GM23338 (cell line): ENCODE data around the gene ADRA1B. TPM values are rescaled to one million over a fixed set of nuclear protein-coding genes. Genes with fewer than 3 reads are reported as not detected.

Experiments used
- ATAC-seq: fragments of 200-7000 bp; cut with Tn5 transposase; 3 replicates; pipeline ENCODE4 v1.9.1; 2020
- DNase-seq: peaks from one replicate; pipeline ENCODE4 v3.0.0-alpha.2; 2015; ENCODE audit warnings: low spot score
- H2AFZ ChIP-seq: fragments of 200-600 bp; sonication (generic); 2 replicates; pipeline ENCODE4 v1.8.0; 2016; ENCODE audit warnings: antibody characterized with exemption, mild to moderate bottlenecking, moderate library complexity
- H3F3A ChIP-seq: fragments of 200-600 bp; sonication (generic); replicated peaks from 2 replicates; pipeline ENCODE4 v1.8.0; 2017; ENCODE audit warnings: antibody characterized with exemption, mixed run types, low read depth
- H3K27ac ChIP-seq: fragments of 200-600 bp; sonication (generic); 2 replicates; pipeline ENCODE4 v1.6.1; 2016; ENCODE audit warnings: low read depth
- H3K27me3 ChIP-seq: fragments of 200-600 bp; sonication (generic); 2 replicates; pipeline ENCODE4 v1.8.0; 2016; ENCODE audit warnings: mild to moderate bottlenecking, mixed run types, moderate library complexity; ENCODE audit not compliant: insufficient read depth
- H3K36me3 ChIP-seq: fragments of 200-600 bp; sonication (generic); 2 replicates; pipeline ENCODE4 v1.8.0; 2016; ENCODE audit warnings: mild to moderate bottlenecking; ENCODE audit not compliant: insufficient read depth
- H3K4me1 ChIP-seq: fragments of 200-600 bp; sonication (generic); 2 replicates; pipeline ENCODE4 v1.8.0; 2016; ENCODE audit warnings: mild to moderate bottlenecking, moderate library complexity; ENCODE audit not compliant: insufficient read depth
- H3K4me2 ChIP-seq: fragments of 200-600 bp; sonication (generic); 2 replicates; pipeline ENCODE4 v1.7.1; 2017; ENCODE audit warnings: mixed run types
- H3K4me3 ChIP-seq: fragments of 200-600 bp; sonication (generic); 2 replicates; pipeline ENCODE4 v1.6.1; 2016; ENCODE audit warnings: mixed run types
- H3K79me2 ChIP-seq: fragments of 200-600 bp; sonication (generic); replicated peaks from 2 replicates; pipeline ENCODE4 v1.8.0; 2017; ENCODE audit warnings: mild to moderate bottlenecking; ENCODE audit not compliant: insufficient read depth
- H3K9me2 ChIP-seq: fragments of 200-600 bp; sonication (generic); 2 replicates; pipeline ENCODE4 v1.8.0; 2017; ENCODE audit not compliant: insufficient read depth
- H4K20me1 ChIP-seq: fragments of 200-600 bp; sonication (generic); replicated peaks from 2 replicates; pipeline ENCODE4 v1.8.0; 2017; ENCODE audit warnings: mild to moderate bottlenecking; ENCODE audit not compliant: insufficient read depth
- H3K27ac Mint-ChIP-seq: 2 replicates; pipeline ENCODE4 v1.8.0; 2020; ENCODE audit warnings: inconsistent platforms, mild to moderate bottlenecking, moderate library complexity, mixed read lengths
- H3K27me3 Mint-ChIP-seq: 3 replicates; pipeline ENCODE4 v1.8.0; 2022; ENCODE audit warnings: low read depth, mild to moderate bottlenecking, moderate library complexity, mixed read lengths, inconsistent platforms; ENCODE audit not compliant: insufficient read depth, poor library complexity
- H3K36me3 Mint-ChIP-seq: 3 replicates; pipeline ENCODE4 v1.8.0; 2021; ENCODE audit warnings: low read depth, mild to moderate bottlenecking, inconsistent platforms, moderate library complexity, mixed read lengths
- H3K4me1 Mint-ChIP-seq: 3 replicates; pipeline ENCODE4 v1.8.0; 2020; ENCODE audit warnings: mild to moderate bottlenecking, inconsistent platforms, mixed read lengths
- H3K4me3 Mint-ChIP-seq: 3 replicates; pipeline ENCODE4 v1.8.0; 2021; ENCODE audit warnings: moderate library complexity, mild to moderate bottlenecking, inconsistent platforms, mixed read lengths
- H3K9me3 Mint-ChIP-seq: 3 replicates; pipeline ENCODE4 v1.8.0; 2020; ENCODE audit warnings: moderate library complexity, mild to moderate bottlenecking, inconsistent platforms, mixed read lengths
- CREB1 ChIP-seq: fragments of 250-450 bp; sonication (Bioruptor Pico); IDR thresholded peaks from 2 replicates; pipeline ENCODE4 v1.5.0; 2020; ENCODE audit warnings: low read depth, mild to moderate bottlenecking, moderate library complexity
- CTCF ChIP-seq, 2 experiments: fragments of 200-600 bp in 1 of 2; sonication (generic) in 1 of 2; conservative IDR thresholded peaks; 2 replicates each; pipeline versions ENCODE4 v1.5.1 to v1.6.1; 2016 to 2017; ENCODE audit warnings: antibody characterized with exemption in 2 of 2, low read depth in 2 of 2, mild to moderate bottlenecking in 2 of 2, moderate library complexity in 1 of 2
- ETS1 ChIP-seq: IDR thresholded peaks from 2 replicates; pipeline ENCODE4 v1.6.1; 2016; ENCODE audit warnings: antibody characterized with exemption
- EZH2 ChIP-seq: fragments of 200-600 bp; sonication (generic); IDR thresholded peaks from one replicate; pipeline ENCODE4 v1.8.0; 2017; ENCODE audit warnings: antibody characterized with exemption, mild to moderate bottlenecking, low read depth; ENCODE audit not compliant: unreplicated experiment
- EZH2phosphoT487 ChIP-seq: fragments of 200-600 bp; sonication (generic); IDR thresholded peaks from one replicate; pipeline ENCODE4 v1.8.1; 2018; ENCODE audit warnings: antibody characterized with exemption; ENCODE audit not compliant: unreplicated experiment
- JUNB ChIP-seq: IDR thresholded peaks from one replicate; pipeline ENCODE4 v1.6.1; 2016; ENCODE audit warnings: antibody characterized with exemption; ENCODE audit not compliant: unreplicated experiment
- NANOG ChIP-seq: IDR thresholded peaks from 2 replicates; pipeline ENCODE4 v1.6.1; 2016; ENCODE audit warnings: antibody characterized with exemption, borderline replicate concordance
- POLR2AphosphoS5 ChIP-seq: IDR thresholded peaks from 2 replicates; pipeline ENCODE4 v1.6.1; 2016; ENCODE audit warnings: antibody characterized with exemption, low read depth
- REST ChIP-seq: IDR thresholded peaks from one replicate; pipeline ENCODE4 v1.6.1; 2018; ENCODE audit warnings: antibody characterized with exemption; ENCODE audit not compliant: unreplicated experiment
- STAT1 ChIP-seq: IDR thresholded peaks from one replicate; pipeline ENCODE4 v1.6.1; 2016; ENCODE audit warnings: antibody characterized with exemption; ENCODE audit not compliant: unreplicated experiment
- ZNF114 ChIP-seq: fragments of 250-450 bp; sonication (Bioruptor Pico); IDR thresholded peaks from 2 replicates; pipeline ENCODE4 v1.5.0; 2020; ENCODE audit warnings: mild to moderate bottlenecking, moderate library complexity
- ZNF331 ChIP-seq: fragments of 250-450 bp; sonication (Bioruptor Pico); IDR thresholded peaks from 2 replicates; pipeline ENCODE4 v1.5.0; 2020; ENCODE audit warnings: low read depth, mild to moderate bottlenecking, moderate library complexity
- ZNF462 ChIP-seq: fragments of 250-450 bp; sonication (Bioruptor Pico); IDR thresholded peaks from 2 replicates; pipeline ENCODE4 v1.5.0; 2020; ENCODE audit warnings: mild to moderate bottlenecking, moderate library complexity
- polyA plus RNA-seq: library from polyadenylated mRNA; unstranded; fragments of >200 nt; fragmentation: Nextera tagmentation; extraction: Ambion mirVana; gene quantifications from 2 replicates; pipeline ENCODE4 v1.2.1, GENCODE V29; 2016
- total RNA-seq: library from RNA; depleted of rRNA; stranded (reverse); fragments of >200 nt; shearing (Covaris generic); gene quantifications from 2 replicates; pipeline ENCODE4 v1.2.3, GENCODE V29; 2014

Gene ADRA1B
- total and polyA plus RNA-seq, 2 experiments from 2014 or later = not detected

GRCh38 chr5:160008877-160009590 lies 92.8 kb downstream of the ADRA1B start, which contains the start of gene TTC1:
Gene TTC1, plus strand, starts transcription at chr5:160009139. Its CDS starts 1,390 bp downstream, at chr5:160010529.
- DNase-seq = peak; percentile 100
- no peaks in the 10 kb centered on the region for H3K27me3 ChIP-seq
- no peaks in the 10 kb centered on the region for H3F3A ChIP-seq
- peaks cover 32% of the 10 kb centered on the region for H3K36me3 Mint-ChIP-seq
- H2AFZ ChIP-seq = peak within 1 kb of the TSS; percentile 72; the same call in 1 of the 2 replicates
- H3K4me2 ChIP-seq = peak within 1 kb of the TSS; percentile 94
- no peaks in the 10 kb centered on the region for H3K9me2 ChIP-seq
- H3K79me2 ChIP-seq = peaks cover 40% of the 10 kb centered on the region
- H3K36me3 ChIP-seq = peaks cover 28% of the 10 kb centered on the region; the same call in 1 of the 2 replicates
- no peak for TF ChIP-seq EZH2phosphoT487
- TF ChIP-seq STAT1 = no peak
- no peak for TF ChIP-seq REST
- no peak for TF ChIP-seq CTCF (conservative IDR thresholded peaks at IDR 0.05; ENCODE audit: low read depth in 2 of 2)
- peak; percentile 100 for TF ChIP-seq CREB1 (CRISPR knock-in tag)
- peak; percentile 98 for TF ChIP-seq ETS1
- TF ChIP-seq POLR2AphosphoS5 = peak; percentile 97
- no peak for TF ChIP-seq ZNF114
- TF ChIP-seq JUNB = no peak
- no peak for TF ChIP-seq ZNF462 (CRISPR knock-in tag)
- TF ChIP-seq NANOG = no peak
- TF ChIP-seq EZH2 = no peak
- 0 out of 2 replicates have a peak, but pooled peaks have one; percentile 1 for TF ChIP-seq ZNF331
- H3K4me1 ChIP-seq = peaks cover 3% of the 10 kb centered on the region; the same call in 1 of the 2 replicates
- peak within 1 kb of the TSS; percentile 76 for H3K4me3 ChIP-seq
- H3K27ac ChIP-seq = peak within 1 kb of the TSS; percentile 61
- peaks cover 10% of the 10 kb centered on the region for H3K4me1 Mint-ChIP-seq
- H3K27ac Mint-ChIP-seq = peak within 1 kb of the TSS; percentile 99
- peak; percentile 98 for ATAC-seq
- peak within 1 kb of the TSS; percentile 98 for H3K4me3 Mint-ChIP-seq
- H3K27me3 Mint-ChIP-seq = peaks cover 2% of the 10 kb centered on the region
- H4K20me1 ChIP-seq = peaks cover 8% of the 10 kb centered on the region; the same call in 1 of the 2 replicates
- H3K9me3 Mint-ChIP-seq = no peaks in the 10 kb centered on the region
